ENCODE measurements around the gene AHNAK2.
"Not testable (repeated sequence)": the region's sequence is repeated elsewhere in the genome, so short reads cannot be mapped to it uniquely, and the experiment has no call there.

The AHNAK2 gene

DNA sequence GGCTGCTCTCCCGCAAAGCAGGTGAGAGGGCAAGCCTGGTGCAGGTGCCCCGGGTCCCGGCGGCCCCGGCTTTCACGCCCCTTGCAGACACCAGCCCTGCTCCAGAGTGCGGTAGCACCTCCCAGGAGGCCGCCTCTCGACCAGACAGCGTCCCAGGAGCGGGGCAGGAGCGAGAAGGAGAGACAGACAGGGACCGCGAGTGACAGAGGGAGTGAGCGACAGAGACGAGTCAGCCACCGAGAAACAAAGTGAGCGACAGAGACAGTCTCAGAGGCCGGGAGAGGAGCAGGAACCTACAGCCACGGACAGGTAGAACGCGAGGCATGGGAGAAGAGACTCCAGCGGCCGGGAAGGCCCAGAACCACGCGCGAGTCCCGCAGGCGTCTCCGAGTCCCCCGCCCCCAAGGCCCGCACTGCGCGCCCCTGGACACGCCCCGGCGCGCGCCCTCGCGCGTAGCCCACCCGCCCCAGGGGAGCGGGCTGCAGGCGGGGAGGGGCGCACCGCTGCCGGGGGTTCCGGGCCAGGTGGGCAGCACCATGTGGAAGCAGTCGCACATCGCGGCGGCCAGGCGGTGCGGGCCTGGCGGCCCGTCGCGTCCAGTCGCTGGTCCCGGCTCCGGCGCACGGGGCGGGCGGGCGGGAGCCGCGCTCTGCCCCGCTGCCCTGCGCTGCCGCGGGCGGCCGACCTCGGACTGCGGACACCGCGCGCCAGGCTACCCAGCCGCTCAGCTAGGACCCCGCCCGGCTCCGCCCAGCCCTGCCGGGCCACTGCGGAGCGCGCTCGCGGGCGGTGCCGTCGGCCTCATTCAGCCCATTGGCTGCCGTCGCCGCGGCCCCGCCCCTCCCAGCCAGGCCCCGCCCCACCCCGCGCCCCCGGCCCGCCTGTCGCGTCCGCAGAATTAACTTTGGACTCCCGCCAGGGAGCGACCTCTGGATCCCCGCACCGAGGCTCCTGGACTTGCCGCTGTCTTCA, at the start of gene AHNAK2:
AHNAK2 (minus strand) TSS at position 694 of the 973 bp plus-strand sequence; CDS start at position 557, 137 bp downstream.
- DNase-seq (ENCODE audit: low read depth): no peak

DNA sequence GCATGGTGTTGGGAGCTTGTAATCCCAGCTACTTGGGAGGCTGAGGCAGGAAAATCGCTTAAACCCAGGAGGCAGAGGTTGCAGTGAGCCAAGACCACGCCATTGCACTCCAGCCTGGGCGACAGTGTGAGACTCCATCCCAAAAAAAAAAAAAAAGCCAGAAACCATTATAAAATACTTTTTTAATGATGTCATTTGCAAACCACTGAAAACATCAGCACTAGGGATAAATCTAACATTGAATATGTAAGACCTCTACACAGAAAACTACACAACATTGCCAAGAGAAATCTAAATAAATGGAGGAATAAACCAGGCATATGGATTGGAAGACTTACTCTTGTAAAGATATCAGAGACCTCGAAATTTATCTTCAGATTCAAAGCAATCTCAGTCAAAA, 49.5 kb upstream of the AHNAK2 start:
- not testable (repeated sequence) for DNase-seq (ENCODE audit: low read depth)

DNA sequence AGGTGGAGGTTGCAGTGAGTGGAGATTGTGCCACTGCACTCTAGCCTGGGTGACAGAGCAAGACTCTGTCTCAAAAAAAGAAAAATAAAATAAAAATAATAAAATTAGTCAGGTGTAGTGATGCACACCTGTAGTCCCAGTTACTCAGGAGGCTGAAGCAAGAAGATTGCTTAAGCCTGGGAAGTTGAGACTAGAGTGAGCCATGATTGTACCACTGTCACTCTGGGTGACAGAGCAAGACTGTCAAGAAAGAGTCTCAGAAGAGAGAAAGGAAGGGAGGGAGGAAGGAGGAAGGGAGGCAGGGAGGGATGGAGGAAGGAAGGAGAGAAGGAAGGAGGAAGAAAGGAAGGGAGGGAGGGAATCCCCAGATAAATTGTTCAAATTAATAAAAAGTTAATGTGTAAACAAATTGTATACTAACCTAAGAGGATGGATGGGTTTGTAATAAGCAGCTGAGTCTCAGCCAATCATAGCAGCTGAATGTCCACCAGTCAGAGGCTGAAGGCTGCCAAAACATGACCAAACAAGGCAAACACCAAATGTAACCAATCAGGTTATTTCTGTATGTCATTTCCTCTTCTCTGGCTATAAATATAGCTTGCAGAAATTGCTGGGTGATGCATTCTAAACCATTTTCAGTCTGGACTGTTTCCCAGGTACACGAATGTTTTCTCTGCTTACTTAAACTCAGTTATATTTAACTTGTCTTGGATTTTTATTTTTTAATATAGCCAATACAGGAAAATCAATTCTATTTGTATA, 48.8 kb upstream of the AHNAK2 start:
- DNase-seq (ENCODE audit: low read depth): no peak

DNA sequence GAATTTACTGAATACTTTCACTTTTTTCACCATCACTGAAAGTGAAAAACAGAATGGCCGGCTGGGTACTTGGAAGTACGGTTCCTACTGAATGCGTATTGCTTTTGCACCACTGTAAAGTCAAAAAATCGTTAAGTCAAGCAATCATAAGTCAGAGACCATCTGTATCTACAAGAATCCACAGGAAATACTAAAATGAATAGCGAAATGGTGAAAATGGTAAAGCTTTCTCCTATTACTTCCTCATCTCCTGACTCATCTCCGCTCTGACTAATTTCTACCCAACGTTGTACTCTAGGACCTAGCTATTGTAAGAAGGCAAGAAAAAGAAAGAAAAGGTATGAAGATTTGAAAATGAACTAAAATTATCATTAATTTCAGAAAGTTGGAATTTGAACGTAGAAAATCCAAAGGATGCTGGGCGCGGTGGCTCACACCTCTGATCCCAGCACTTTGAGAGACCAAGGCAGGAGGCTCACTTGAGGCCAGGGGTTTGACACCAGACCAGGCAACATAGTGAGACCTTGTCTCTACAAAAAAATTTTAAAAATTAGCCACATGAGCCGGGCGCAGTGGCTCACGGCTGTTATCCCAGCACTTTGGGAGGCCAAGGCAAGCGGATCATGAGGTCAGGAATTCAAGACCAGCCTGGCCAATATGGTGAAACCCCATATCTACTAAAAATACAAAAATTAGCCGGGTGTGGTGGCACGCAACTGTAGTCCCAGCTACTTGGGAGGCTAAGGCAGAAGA, 48.0 kb upstream of the AHNAK2 start:
- DNase-seq (ENCODE audit: low read depth): no peak

DNA sequence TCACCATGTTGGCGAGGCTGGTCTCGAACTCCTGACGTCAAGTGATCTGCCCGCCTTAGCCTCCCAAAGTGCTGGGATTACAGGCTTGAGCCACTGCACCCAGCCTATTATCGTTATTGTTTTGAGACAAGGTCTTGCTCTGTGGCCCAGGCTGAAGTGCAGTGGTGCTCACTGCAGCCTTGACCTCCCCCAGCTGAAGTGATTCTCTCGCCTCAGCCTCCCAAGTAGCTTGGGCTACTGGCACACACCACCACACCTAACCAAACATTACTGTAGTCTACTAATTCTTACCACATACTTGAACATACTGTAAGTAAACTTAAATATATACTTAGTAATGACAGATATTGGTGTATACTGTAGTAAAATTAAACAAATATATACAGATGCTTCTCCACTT, 47.3 kb upstream of the AHNAK2 start:
- DNase-seq (ENCODE audit: low read depth): no peak

DNA sequence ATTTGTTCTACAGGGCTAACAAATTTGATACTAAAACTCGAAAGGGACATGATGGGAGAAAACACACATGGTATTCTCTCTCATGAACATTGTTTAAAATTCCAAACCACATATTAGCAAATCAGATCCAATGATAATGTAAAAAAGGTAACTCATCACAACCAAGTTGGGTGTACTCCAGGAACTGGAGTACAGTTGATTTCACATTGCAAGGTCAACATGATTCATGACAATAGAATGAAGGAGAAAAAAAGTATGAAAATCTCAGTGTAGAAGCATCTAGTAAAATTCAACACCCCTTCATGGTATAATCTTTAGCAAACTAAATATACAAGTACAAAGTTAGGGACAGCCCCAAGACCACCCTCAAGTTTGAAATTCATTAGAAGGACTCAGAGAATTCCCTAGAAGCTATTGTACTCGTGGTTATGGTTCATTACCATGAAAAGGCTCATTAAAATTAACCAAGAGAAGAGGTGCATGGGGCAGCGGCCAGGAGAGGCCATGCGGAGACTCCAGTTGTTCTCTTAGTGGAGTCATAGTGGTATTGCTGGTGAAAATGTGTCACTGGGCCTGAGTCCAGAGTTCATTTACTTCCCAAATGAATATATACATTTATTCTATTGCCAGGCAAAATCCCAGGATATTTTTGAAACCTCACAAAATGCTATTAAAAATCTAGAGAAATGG, 45.8 kb upstream of the AHNAK2 start:
- no peak for DNase-seq (ENCODE audit: low read depth)

DNA sequence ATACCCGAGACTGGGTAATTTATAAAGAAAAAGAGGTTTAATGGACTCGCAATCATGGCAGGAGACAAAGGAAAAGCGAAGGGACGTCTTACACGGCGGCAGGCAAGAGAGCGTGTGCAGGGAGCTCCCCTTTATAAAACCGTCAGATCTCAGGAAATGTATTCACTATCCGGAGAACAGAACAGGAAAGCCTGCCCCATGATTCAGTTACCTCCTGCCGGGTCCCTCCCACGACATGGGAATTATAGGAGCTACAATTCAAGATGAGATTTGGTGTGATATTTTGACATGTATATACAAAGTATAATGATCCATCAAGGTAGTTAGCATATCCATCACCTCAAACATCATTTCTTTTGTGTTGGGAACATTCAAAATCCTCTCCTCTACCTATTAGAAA, 45.0 kb upstream of the AHNAK2 start:
- no peak for DNase-seq (ENCODE audit: low read depth)

DNA sequence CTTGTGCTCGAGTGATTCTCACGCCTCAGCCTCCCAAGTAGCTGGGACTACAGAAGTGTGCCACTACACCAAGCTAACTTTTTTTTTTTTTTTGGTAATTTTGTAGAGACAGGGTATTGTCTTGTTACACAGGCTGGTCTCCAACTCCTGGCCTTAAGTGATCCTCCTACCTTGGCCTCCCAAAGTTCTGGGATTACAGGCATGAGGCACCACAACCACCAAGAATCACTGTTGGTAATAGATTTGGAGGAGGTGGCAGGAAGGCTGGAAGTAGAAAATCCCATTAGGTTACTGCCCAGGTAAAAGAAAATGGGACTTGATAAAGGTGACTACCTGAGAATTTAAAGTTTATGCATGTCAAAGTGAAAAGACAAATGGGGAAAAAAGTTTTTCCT, 44.1 kb upstream of the AHNAK2 start:
- DNase-seq (ENCODE audit: low read depth): no peak

DNA sequence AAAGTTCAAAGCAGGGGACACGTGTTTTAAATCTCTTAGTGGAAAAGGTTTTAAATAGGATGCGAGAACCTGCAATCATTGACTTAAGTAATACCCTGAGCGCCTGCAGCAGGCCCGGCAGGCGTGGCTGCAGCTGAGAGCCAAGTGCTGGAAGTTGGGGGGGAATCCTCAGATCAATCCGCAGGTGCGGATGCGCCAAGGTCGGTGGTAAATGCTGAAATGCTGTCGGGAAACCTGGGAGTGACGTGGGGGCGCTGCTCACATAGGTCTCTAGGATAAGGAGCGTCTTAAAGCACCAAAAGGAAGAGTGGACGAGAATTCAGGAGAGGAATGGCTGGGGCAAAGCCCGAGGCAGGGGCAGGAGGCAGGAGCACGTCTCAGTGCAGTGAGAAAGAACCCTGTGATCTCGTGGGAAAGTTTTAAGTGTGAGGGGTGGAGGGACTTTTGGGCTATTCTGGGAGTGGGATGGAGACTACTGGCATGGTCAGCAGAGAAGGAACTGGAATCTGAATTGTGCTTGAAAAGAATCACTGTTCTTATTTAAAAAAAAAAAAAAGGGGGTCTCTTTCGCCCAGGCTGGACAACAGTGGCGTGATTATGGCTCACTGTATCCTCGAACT, 43.6 kb upstream of the AHNAK2 start:
- DNase-seq (ENCODE audit: low read depth): no peak

DNA sequence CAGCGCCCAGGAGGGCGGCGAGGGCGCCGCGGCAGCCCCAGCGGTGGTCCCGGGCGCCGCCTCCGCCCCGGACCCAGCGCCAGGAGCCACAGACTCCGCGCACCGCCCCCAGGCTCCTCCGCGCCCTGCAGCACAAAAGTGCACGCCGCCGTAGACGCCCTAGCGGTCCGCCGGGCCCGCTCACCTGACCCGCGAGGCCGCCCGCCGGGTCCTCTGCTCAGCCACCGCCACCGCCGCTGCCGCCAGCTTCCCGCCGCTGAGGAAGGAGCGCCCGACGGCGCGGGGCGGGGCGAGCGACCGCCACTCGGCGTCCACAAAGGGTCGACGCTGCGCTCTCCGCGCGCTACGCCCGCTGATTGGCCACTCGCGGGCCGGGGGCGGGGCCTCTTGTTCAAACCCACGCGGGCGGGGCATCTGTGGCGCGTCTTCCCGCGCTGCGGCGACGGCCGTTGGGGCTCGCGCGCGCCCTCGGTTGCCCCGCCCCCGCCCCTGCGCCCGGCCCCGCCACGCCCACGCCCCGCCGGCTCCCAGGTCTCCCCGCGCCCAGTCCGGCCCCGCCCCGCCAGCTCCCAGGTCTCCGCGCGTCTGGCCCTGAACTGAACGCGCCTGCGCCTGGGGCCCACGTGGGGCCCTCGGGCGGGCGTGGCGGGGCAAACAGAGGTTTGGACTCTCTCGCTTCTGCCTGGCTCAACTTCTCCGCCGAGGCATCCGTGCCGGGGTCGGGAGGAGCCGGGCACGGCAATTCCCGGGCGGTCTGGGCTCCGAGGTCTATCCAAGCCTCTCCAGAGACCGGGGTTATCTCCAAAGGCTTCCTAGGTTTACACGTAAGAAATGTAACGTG, 42.9 kb upstream of the AHNAK2 start, which contains the start of gene CDCA4:
CDCA4 (minus strand) TSS at position 269 of the 841 bp plus-strand sequence. CDS start 9,154 bp downstream, outside the sequence.
- peak; percentile 93 for DNase-seq (ENCODE audit: low read depth)

DNA sequence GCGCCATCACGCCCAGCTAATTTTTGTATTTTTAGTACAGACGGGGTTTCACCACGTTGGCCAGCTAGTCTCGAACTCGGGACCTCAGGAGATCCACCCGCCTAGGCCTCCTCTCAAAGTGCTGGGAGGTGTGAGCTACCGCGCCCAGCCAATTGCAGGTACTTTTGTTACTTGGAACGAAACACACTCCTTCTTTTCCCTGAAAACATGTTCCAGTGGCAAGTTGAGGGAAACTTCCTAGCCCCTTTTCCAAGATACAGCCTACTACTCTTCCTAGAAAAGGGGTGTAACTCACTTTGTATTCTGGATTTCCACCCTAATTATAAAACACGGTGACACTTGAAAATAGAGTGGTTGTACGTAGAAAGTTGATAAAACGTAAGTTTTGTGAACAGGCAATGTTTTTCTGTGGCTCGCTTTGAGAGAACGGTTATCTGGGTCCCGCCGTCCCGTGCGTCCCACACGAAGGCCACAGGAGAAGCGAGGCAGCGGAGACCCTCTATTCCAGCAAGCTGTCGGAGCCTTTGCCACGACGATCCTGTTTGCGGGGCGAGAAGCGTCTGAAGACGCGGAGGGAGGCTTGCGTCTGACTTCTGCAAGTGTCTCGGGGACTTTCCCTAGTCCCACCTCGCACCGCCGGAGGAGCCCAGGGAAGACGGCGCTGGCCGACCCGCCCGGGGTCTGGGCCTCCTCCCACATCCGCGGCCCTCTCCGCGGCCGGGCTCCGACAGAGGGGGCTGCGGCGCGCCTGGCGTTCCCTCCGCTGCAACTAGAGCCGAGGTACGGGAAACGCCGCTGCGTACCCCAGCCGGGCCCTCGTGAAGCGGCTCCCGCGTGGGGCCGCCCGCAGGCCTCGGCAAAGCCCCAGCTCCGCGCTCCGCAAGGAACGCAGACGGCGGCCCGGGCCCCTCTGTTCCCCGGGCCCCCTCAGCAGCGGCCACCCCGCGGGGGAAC, 42.0 kb upstream of the AHNAK2 start:
- peak; percentile 37 for DNase-seq (ENCODE audit: low read depth)

DNA sequence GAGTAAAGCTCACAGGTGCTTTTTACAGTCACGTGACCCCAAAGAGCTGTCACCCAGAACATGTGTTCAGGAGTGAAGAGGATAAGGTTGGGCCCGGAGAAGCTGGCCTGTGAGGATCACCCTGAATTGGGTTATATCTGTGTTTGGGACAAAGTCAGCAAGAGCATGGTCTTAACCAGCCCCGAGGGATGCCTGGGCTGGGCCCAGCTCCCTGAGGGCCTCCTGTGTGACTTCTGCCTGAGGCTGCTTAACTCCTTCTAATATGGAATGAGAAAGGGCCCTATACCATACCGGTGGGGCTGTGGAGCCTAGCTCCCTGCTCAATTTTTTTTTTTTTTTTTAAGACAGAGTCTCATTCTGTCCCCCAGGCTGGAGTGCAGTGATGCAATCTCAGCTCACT, 40.2 kb upstream of the AHNAK2 start:
- DNase-seq (ENCODE audit: low read depth): no peak

DNA sequence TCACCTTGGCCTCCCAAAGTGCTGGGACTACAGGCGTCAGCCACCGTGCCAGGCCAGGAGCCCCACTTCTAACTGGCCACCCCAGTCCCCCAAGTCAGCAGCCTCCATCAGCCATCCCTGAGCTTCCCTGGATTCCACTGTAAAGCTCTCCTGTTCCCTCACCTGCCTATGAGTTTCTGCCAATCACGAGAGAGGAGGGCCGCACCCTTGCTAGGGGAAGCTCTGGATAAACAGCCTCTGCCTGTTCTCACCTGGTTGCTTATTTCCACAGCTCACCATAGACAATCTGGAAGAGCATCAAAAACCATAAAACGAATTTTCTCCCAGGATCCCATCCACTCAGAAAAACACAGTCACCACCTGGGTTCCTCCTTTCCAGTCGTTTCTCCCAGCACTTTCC, 37.7 kb upstream of the AHNAK2 start:
- no peak for DNase-seq (ENCODE audit: low read depth)

DNA sequence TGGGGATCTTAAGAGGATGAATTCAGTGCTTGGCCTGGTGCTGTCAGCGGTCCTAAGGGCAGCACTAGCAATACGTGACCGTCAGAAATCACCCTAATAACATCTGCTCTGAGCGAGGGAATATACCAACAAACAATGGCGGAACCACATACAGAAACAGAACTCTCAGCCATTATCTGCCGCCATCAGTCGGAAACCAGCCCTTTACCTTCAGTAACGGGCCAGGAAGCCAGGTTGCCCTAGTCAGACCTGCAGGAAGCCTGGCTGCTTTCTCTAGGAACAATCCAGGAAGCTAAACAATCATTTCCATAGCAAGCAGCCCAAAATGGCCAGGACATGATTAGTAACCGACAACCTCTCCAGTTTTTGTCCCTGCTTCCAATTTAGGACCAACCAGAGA, 37.1 kb upstream of the AHNAK2 start:
- no peak for DNase-seq (ENCODE audit: low read depth)

DNA sequence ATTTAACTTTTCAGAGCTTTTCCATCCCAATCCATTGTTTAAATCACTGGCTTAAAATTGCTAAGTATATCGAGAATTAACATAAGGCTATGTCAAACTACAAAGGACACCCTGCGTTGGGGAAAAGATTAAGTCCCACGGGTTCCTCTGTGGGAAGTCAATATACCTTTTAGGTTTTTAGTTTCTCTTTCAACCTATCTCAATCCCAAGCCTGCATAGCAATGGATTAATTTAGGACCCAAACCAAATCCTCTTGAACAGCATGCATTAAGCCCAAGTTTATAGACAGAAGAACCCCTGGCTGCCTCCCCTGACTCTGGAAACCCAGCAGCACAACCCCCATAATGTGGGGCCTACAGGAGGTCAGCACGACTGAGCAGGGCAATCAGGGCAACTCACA, 36.5 kb upstream of the AHNAK2 start:
- DNase-seq (ENCODE audit: low read depth): no peak

DNA sequence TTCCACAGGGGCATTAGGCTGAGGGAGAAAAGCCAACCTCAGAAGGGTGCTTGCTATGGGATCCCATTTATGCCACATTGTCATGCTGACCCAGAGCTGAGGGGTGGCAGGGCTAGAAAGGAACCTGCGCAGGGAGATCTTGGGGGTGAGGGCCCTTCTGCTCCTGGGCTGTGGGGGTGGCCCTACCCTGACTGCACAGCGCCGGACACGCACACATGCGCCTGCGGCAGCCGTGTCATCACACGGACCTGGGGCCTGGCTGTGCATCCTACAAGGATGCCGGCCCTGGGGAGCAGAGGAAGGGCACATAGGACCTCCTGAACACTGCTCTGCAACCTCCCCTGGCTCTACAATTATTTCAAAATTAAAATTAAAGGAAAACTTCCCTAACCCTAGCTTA, 35.9 kb upstream of the AHNAK2 start:
- DNase-seq (ENCODE audit: low read depth): no peak

DNA sequence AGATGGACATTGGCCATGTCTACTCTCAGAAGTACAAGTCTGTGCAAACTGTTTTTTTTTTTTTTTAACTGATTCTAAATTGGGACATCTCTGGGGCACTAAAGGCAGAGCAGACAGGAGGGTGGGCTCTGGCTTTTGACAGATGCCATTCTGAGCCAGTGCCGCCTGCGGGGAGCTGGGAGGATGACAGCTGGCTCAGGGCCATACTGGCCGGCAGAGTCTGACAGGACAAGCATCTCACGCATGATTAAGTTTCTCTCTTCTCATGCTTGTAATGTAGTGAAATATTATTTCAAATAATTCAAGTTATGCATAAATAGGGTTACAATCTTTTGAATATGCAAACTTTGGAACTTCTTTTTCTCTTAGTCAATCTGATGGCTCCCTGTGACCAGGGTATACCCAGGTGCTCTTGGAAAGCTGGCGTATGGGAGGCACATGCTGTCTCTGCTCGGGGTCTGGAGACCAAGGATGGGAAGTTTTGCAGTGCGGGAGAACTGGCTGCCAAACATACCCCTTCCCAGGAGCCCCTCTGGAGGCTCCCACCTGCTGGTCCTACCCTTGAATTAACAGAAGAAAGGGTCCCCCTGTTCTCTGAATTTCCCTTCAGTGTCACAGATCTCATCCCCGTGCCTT, 35.1 kb upstream of the AHNAK2 start:
- DNase-seq (ENCODE audit: low read depth): no peak

DNA sequence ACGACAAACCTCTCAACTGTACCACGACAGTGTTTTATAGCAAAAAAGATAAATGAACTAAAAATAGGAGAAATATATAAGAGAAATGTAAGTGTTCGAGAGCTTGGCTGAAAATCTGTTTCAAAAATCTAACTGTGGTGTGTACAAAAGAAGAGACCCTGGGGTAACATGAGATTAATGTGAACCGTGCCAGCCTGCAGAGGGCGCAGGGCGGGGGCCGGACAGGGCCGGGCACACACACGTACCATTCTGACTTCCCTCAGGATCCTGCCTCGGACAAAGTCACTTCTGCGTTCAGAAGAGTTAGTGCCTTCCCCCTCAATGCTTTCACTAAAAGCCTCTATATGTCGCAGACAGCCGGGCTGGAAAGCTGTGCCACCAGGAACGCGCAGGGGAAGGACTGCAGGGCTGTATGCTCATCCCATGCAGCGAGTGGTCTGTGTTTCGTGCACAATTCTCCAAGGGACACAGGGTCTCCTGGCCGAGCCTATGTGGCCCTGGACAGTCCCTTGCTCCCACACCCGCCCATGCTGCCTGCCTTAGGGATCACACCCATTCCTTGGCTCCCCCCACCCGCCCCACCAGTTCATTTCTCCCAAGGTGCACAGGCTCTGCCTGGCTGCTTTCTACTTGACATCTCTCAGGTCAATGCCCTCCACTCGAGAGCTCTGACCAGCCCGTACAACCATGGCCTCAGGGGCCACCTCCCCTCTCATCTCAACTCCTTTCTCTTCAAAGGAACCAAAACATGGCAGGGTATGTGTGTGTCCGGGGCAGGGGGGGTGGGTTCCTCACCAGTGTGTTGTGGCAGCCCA, 34.2 kb upstream of the AHNAK2 start:
- no peak for DNase-seq (ENCODE audit: low read depth)

Measured in stimulated activated CD8-positive, alpha-beta memory T cell treated with anti-CD3 and anti-CD28 coated beads, Interleukin-12 subunit alpha, Interleukin-12 subunit beta, amount 100 ng/mL, for 1 hour (primary cell).